T-helper 9 cell (primary cell): ENCODE results near the gene PTGDR.
A peak's percentile ranks its signal among the peaks of the same experiment; 100 is the strongest.

Experiments used
- DNase-seq: peaks from one replicate; pipeline ENCODE4 v3.0.0-alpha.2; 2020
- total RNA-seq, 2 donors: gene quantifications; one replicate each; lab custom pipeline; 2026; lab: John Stamatoyannopoulos, UW

Gene PTGDR, protein sequence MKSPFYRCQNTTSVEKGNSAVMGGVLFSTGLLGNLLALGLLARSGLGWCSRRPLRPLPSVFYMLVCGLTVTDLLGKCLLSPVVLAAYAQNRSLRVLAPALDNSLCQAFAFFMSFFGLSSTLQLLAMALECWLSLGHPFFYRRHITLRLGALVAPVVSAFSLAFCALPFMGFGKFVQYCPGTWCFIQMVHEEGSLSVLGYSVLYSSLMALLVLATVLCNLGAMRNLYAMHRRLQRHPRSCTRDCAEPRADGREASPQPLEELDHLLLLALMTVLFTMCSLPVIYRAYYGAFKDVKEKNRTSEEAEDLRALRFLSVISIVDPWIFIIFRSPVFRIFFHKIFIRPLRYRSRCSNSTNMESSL
- total RNA-seq: 2.0 to 6.0 reads per million in 2 donors

- DNase-seq: peak; percentile 39
These were observed at the start of gene PTGDR for GRCh38 chr14:52267501-52268278. Gene PTGDR (plus strand): TSS chr14:52267698. CDS start chr14:52267815, 117 bp downstream.

- no peak for DNase-seq
These were observed 47.9 kb upstream of the PTGDR start for GRCh38 chr14:52219488-52220084.

GRCh38 chr14:52220924-52221811 is 46.3 kb upstream of the PTGDR start:
- no peak for DNase-seq

DNA sequence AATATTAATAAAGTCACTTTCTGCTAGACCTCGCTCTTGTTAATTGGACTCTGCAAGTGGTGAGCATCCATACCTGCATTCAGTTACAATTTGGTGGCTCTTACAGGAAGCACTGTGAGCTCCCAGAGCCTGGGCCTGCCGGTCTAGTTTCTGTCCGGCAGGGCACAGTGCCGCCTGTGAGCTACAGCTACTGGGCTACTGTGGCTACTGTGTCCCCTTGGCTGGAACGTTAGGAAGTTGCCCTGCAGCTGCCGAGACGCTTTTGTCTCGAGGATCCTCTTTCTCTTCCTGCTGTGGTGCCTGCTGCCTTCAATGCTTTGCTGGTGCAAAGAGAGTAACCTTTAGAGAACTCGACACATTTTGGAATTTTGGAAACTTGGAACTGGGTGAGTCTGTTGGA is 44.6 kb upstream of the PTGDR start:
- DNase-seq: no peak

DNA sequence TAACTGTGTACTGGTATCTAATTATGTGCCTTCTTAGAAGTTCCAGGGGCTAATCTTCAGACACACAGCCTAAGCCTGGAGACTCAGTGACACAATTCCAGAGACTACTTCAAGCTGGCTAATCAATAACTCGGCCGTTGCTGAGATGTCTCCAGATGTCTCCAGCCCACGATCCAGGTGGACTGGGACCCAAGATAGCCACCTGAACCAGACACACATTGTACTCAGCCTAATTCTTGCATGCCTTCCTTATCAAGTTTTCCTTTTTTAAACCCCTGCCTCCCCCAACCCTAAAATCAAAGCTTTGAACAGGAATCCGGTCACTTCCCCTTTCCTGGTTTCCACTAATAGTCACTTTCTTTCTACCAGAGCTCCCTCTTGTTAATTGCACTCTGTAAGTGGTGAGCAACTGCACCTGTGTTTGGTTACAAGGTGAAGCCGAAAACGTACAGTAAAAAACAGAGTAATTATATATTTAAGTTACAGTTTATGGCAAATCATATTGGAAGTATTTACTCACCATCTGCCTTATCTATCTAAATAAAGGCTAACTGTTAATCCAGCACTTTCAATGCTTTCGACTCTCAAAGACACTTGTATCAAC is 39.8 kb upstream of the PTGDR start:
- DNase-seq: no peak

DNA sequence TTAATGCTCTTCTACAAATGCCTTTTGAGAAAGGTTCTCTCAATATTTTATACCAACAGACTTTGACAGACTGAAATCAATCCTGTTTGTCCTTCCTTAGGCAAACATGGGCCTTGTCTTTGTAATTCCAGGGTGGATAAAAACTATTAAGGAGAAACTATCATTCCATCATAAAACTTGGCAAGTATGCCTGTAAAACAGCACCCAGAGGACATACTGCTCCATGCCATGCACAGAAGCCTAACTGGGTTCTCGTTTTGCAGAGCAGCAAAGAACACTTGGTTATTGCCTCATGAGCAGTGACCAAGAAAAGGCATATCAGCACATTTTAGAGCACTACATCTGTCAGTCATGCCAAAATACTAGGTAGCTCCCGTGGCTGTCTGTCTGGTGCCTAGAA is 33.8 kb upstream of the PTGDR start:
- DNase-seq: no peak

DNA sequence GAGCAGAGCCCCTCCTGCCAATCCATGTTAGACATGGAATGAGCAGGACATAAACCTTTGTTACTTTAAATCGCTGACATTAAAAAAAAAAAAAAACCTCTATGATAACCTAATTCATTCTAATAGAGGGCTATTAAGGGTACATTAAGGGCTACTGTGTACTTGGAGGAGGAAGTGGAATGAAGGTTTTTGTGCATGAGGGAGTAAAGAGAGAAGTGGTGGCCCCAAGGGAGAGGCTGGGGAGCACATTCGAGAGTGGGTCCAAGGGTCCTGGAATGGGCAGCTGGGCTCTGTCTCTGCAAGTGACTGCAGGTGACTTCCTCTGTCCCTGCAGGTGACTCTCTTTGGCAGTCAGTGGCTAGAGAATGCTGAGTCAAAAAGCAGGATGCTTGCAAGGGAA is 32.1 kb upstream of the PTGDR start:
- no peak for DNase-seq

DNA sequence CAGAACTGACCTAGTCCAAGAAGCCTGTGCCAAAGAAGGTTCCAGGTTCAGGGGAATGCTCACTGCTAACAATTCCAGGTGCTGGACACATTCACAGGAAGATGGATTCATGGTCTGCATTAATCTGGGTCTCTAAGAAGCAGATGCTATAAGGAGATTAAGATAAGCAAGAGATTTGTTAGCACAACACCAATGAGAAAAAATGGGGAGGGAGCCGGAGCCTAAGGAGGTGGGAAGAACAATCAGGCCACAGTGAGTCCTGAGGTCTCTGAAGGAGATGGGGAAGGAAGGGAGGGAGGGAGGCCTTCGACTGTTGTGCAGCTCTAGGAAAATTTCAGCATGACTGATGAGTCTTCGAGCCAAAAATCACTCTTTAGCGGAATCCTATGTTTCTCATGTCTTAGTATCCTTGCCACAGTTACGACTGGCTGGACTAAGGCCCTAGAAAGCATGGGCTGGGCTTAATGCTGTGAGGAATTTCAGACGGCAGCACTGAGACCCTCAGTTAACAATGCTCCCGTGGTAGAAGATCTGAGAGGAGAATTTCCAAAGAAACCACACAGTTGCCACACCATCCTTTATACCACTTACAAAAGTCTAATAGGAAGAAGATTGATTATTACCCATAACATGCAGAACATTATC is 31.5 kb upstream of the PTGDR start:
- DNase-seq: no peak

- DNase-seq: no peak
These were observed 28.8 kb upstream of the PTGDR start for GRCh38 chr14:52238682-52239081.

GRCh38 chr14:52240623-52241022 is 26.9 kb upstream of the PTGDR start:
- no peak for DNase-seq

DNA sequence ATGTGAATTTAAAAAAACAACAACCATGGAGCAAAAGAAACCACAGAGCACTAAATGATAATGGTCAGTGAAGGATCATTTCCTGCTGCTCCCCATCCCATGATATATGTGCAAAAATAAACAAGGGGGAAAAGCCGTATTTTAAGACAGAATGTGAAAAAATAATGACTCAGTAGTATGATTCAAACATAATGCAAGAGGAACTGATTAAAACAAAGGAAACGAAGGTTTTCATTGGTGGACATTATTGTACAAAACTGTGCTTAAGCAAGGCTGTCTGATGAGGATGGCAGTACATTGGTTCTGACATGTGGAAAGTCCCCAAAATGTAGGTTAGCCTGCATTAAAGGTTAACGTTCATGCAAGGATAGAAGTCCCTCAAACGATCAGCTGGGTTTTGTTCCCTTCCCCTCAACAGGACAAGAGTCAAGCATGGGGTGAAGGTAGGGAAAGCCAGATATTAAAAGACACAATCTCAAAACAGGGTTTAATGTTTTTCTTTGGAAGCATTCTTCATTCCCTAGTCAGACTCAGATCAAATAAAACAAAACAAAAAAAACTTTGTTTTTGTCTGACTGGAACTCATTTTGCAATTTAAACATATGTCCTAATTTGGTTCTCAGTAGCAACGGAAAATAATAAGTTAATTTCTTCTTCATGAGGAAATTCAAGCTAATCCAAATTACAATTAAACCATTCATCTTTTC is 26.3 kb upstream of the PTGDR start:
- DNase-seq: no peak

- no peak for DNase-seq
These were observed 23.2 kb upstream of the PTGDR start for GRCh38 chr14:52244328-52244727.

DNA sequence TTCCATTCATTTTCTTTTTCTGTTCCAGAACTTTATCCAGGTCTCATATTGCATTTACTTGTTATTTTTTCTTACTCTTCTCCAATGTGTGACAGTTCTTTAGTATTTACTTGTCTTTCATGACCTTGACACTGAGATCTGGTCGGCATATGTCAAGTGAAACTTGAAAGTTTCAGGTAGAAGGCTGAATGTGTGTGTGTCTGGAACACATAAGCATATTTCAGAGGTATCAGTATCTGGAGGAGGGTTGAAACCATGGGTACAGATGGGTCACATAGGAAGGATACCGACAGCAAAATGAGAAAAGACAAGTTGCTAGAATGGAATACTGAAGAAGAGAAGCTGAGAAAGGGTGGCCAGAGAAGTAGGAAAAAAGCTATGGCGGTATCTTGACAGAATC is 22.5 kb upstream of the PTGDR start:
- DNase-seq: no peak

GRCh38 chr14:52248057-52248456 is 19.4 kb upstream of the PTGDR start:
- no peak for DNase-seq

GRCh38 chr14:52251724-52252123 is 15.8 kb upstream of the PTGDR start:
- DNase-seq: no peak

GRCh38 chr14:52253503-52253902 is 14.0 kb upstream of the PTGDR start:
- DNase-seq: no peak

DNA sequence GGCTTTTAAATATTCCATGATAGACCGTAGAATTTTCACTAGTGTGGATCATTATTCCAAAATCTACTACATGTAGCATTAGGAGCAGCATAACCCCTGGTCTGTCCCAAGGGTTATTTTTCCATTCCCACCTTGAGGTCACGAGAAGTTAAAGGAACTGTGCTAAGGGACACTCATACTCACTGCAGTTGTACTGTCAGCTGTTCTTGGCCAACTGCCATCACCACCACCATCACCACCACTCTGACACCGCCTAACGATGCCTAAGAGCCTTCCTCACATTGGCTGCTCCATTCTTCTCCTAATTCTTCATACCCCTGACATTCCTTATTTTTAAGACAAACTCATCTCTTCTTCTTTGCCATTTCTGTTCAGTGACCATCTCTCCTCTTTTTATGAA is 13.4 kb upstream of the PTGDR start:
- no peak for DNase-seq

DNA sequence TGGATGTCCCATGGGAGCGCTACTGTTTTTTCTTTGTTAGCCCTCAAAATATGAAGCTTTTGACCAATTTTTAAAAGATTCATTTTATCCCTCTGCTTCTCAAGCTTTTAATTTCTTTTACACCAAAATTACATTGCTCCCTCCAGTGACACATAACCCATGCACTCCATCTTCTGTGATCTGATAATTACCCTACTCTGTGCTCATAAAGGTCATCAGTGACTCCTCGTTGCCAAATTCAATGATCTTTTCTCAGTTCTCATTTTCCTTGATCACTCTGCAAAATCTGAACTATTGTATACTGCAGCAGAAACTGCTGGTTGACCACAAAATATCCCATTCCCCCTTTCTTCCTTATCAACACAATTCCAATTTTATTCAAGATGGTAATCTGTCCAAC is 8.7 kb upstream of the PTGDR start:
- no peak for DNase-seq

DNA sequence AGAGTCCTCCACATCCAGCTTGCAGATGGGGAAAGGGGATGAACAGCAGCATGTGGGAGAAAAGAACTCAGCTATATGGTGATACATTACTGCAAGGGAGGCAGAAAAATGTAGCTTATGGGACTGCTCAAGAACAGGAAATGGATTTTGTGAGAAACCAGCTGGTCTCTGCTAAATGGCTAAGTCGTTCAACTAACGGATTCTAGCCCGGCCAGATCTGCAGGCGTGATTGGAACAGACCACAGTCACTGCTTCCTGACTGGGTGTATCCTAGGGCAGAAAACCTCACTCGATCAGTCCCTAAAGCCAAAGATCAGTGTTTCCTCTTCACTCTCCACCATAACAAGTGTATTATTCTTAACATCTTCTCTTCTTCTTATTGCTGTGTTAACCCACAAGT is 8.1 kb upstream of the PTGDR start:
- no peak for DNase-seq

- no peak for DNase-seq
These were observed 4.9 kb upstream of the PTGDR start for GRCh38 chr14:52262600-52262999.

GRCh38 chr14:52263190-52263589 is 4.3 kb upstream of the PTGDR start:
- no peak for DNase-seq
